IMR-90 (cell line): ENCODE measurements around the gene PRKCH. TPM values are rescaled to one million over a fixed set of nuclear protein-coding genes. Genes with fewer than 3 reads are reported as not detected.

Source experiments
- ATAC-seq: fragments of 200-7000 bp; cut with Tn5 transposase; 2 replicates; pipeline ENCODE4 v1.9.1; 2020; ENCODE audit warnings: low read depth, mild to moderate bottlenecking, moderate library complexity
- BruUV-seq: library from RNA; stranded (reverse); fragments of 400-500 nt; replicated peaks from 2 replicates; lab custom pipeline; 2021; lab: Mats Ljungman, UMichigan
- CTCF ChIA-PET: fragments of 300-600 bp; formaldehyde crosslinking; extraction: SDS; loops from one replicate; lab custom pipeline; 2021; ENCODE audit warnings: antibody characterized with exemption; lab: Yijun Ruan, JAX
- POLR2A ChIA-PET: fragments of 300-600 bp; sonication (Branson Sonifier 250); formaldehyde crosslinking; loops from one replicate; lab custom pipeline; 2022; ENCODE audit warnings: antibody characterized with exemption; ENCODE audit not compliant: unreplicated experiment; lab: Charles Lee
- DNase-seq: peaks from one replicate; pipeline ENCODE4 v3.0.0; 2013
- H2AFZ ChIP-seq: replicated peaks from 2 replicates; pipeline ENCODE3; 2013; ENCODE audit warnings: low read length, mild to moderate bottlenecking; ENCODE audit not compliant: poor library complexity
- H2AK5ac ChIP-seq: 2 replicates; pipeline ENCODE4 v1.6.1; 2013; ENCODE audit warnings: low read depth, low read length, inconsistent platforms
- H2AK9ac ChIP-seq: replicated peaks from 2 replicates; pipeline ENCODE3; 2013; ENCODE audit warnings: mild to moderate bottlenecking, low read depth, low read length, moderate library complexity; ENCODE audit not compliant: poor library complexity
- H2BK120ac ChIP-seq: 2 replicates; pipeline ENCODE4 v1.6.1; 2013; ENCODE audit warnings: low read depth, low read length, inconsistent platforms
- H2BK15ac ChIP-seq: 3 replicates; pipeline ENCODE4 v1.6.1; 2013; ENCODE audit warnings: low read depth, low read length, inconsistent platforms
- H2BK20ac ChIP-seq: 2 replicates; pipeline ENCODE4 v1.6.1; 2013; ENCODE audit warnings: low read depth, mild to moderate bottlenecking, inconsistent platforms, low read length, moderate library complexity
- H2BK5ac ChIP-seq: 2 replicates; pipeline ENCODE4 v1.6.1; 2013; ENCODE audit warnings: mild to moderate bottlenecking, low read depth, low read length, inconsistent platforms; ENCODE audit not compliant: poor library complexity, severe bottlenecking
- H3K14ac ChIP-seq: replicated peaks from 2 replicates; pipeline ENCODE4 v1.6.1; 2013; ENCODE audit warnings: low read depth, low read length, inconsistent platforms
- H3K18ac ChIP-seq: 2 replicates; pipeline ENCODE4 v1.6.1; 2013; ENCODE audit warnings: low read depth, low read length, control low read depth
- H3K23ac ChIP-seq: 2 replicates; pipeline ENCODE4 v1.6.1; 2013; ENCODE audit warnings: low read depth, low read length, inconsistent platforms
- H3K27ac ChIP-seq: 2 replicates; pipeline ENCODE4 v1.5.1; 2013; ENCODE audit warnings: mild to moderate bottlenecking, control low read depth, low read length; ENCODE audit not compliant: insufficient read depth
- H3K27me3 ChIP-seq: 2 replicates; pipeline ENCODE4 v1.6.1; 2013; ENCODE audit warnings: low read length; ENCODE audit not compliant: control insufficient read depth, insufficient read depth
- H3K36me3 ChIP-seq: 2 replicates; pipeline ENCODE4 v1.6.1; 2013; ENCODE audit warnings: low read length, mixed read lengths; ENCODE audit not compliant: control insufficient read depth, insufficient read depth
- H3K4ac ChIP-seq: 2 replicates; pipeline ENCODE4 v1.6.1; 2013; ENCODE audit warnings: low read depth, low read length, inconsistent platforms
- H3K4me1 ChIP-seq: 2 replicates; pipeline ENCODE4 v1.6.1; 2013; ENCODE audit warnings: low read length, mixed read lengths; ENCODE audit not compliant: control insufficient read depth, insufficient read depth
- H3K4me2 ChIP-seq: 2 replicates; pipeline ENCODE4 v1.6.1; 2013; ENCODE audit warnings: low read depth, mild to moderate bottlenecking, control low read depth, low read length, moderate library complexity
- H3K4me3 ChIP-seq: 2 replicates; pipeline ENCODE4 v1.5.1; 2013; ENCODE audit warnings: low read depth, mild to moderate bottlenecking, control low read depth, low read length, moderate library complexity; ENCODE audit not compliant: insufficient read depth
- H3K56ac ChIP-seq: 2 replicates; pipeline ENCODE4 v1.6.1; 2013; ENCODE audit warnings: low read length, inconsistent platforms; ENCODE audit not compliant: insufficient read depth; ENCODE audit errors: extremely low read depth
- H3K79me1 ChIP-seq, 2 experiments: 2 replicates each; pipeline ENCODE4 v1.6.1; 2013; ENCODE audit warnings: low read length in 2 of 2, inconsistent platforms in 1 of 2, low read depth in 1 of 2
- H3K9ac ChIP-seq: 2 replicates; pipeline ENCODE4 v1.6.1; 2013; ENCODE audit warnings: low read depth, low read length, control low read depth
- H3K9me1 ChIP-seq: 2 replicates; pipeline ENCODE4 v1.6.1; 2013; ENCODE audit warnings: low read length, inconsistent platforms; ENCODE audit not compliant: insufficient read depth
- H3K9me3 ChIP-seq: 2 replicates; pipeline ENCODE4 v1.6.1; 2013; ENCODE audit warnings: low read length; ENCODE audit not compliant: control insufficient read depth, insufficient read depth
- H4K20me1 ChIP-seq: 2 replicates; pipeline ENCODE4 v1.6.1; 2013; ENCODE audit warnings: low read length, inconsistent platforms; ENCODE audit not compliant: insufficient read depth
- H4K5ac ChIP-seq: 2 replicates; pipeline ENCODE4 v1.6.1; 2013; ENCODE audit warnings: mild to moderate bottlenecking, low read depth, low read length, control low read depth
- H4K8ac ChIP-seq, 2 experiments: 2 replicates each; pipeline ENCODE4 v1.6.1; 2013; ENCODE audit warnings: low read depth in 2 of 2, low read length in 2 of 2, control low read depth in 1 of 2, inconsistent platforms in 1 of 2
- H4K91ac ChIP-seq: 2 replicates; pipeline ENCODE4 v1.6.1; 2013; ENCODE audit warnings: low read depth, low read length, inconsistent platforms; ENCODE audit not compliant: insufficient read depth
- CHD1 ChIP-seq: IDR thresholded peaks from 2 replicates; pipeline ENCODE4 v1.6.1; 2012; ENCODE audit warnings: low read depth, low read length, improper control_type of control experiment
- CTCF ChIP-seq: conservative IDR thresholded peaks from 2 replicates; pipeline ENCODE4 v1.5.1; 2012; ENCODE audit warnings: mild to moderate bottlenecking, low read depth, low read length, improper control_type of control experiment
- ELK1 ChIP-seq: fragments of 150-350 bp; IDR thresholded peaks from 2 replicates; pipeline ENCODE4 v1.6.1; 2016; ENCODE audit warnings: low read depth, mild to moderate bottlenecking, low read length, moderate library complexity, borderline replicate concordance
- FOS ChIP-seq: fragments of 150-350 bp; IDR thresholded peaks from 2 replicates; pipeline ENCODE4 v1.6.1; 2016; ENCODE audit warnings: low read depth, low read length
- MAZ ChIP-seq: IDR thresholded peaks from 2 replicates; pipeline ENCODE4 v1.6.1; 2012; ENCODE audit warnings: low read depth, mild to moderate bottlenecking, low read length, improper control_type of control experiment, moderate library complexity, borderline replicate concordance
- MXI1 ChIP-seq: IDR thresholded peaks from 2 replicates; pipeline ENCODE4 v1.6.1; 2012; ENCODE audit warnings: low read depth, mild to moderate bottlenecking, low read length, moderate library complexity, borderline replicate concordance
- RAD21 ChIP-seq: IDR thresholded peaks from 2 replicates; pipeline ENCODE4 v1.6.1; 2012; ENCODE audit warnings: low read length, improper control_type of control experiment
- RFX5 ChIP-seq: IDR thresholded peaks from 2 replicates; pipeline ENCODE4 v1.8.0; 2012; ENCODE audit warnings: low read depth, mild to moderate bottlenecking, low read length, moderate library complexity
- SMC3 ChIP-seq: fragments of 150-350 bp; IDR thresholded peaks from 2 replicates; pipeline ENCODE4 v1.6.1; 2016; ENCODE audit warnings: low read depth, mild to moderate bottlenecking, antibody characterized with exemption, low read length, moderate library complexity
- USF2 ChIP-seq: fragments of 150-350 bp; IDR thresholded peaks from 2 replicates; pipeline ENCODE4 v1.6.1; 2017; ENCODE audit warnings: mild to moderate bottlenecking, antibody characterized with exemption, low read length, low read depth
- WGBS, 2 experiments: methylation state at CpG; one replicate each; pipeline versions ENCODE4 v1.1.5 to v1.1.7; 2013; ENCODE audit warnings: missing lambda C conversion rate in 2 of 2; ENCODE audit not compliant: insufficient read length in 1 of 2; ENCODE audit errors: extremely low coverage in 2 of 2; 5-methylcytosine and 5-hydroxymethylcytosine counted together
- dilution Hi-C: fragments of 300-500 bp; cut with HindIII; formaldehyde crosslinking; loops from one replicate; pipeline ENCODE4 v1.14.3; 2018; ENCODE audit warnings: low sequenced_read_pairs; ENCODE audit not compliant: unreplicated experiment
- in situ Hi-C: fragments of 300-500 bp; cut with MboI; formaldehyde crosslinking; loops from 3 replicates; pipeline ENCODE4 v1.14.3; 2019; ENCODE audit warnings: low sequenced_read_pairs, inconsistent platforms, mixed read lengths
- intact Hi-C: fragments of 100-400 bp; cut with micrococcal nuclease; formaldehyde crosslinking; loops from 2 replicates; pipeline ENCODE4 v1.10.0; 2022
- polyA plus RNA-seq, 3 experiments: library from polyadenylated mRNA; depleted of rRNA; stranded (reverse); fragments of >200 nt; gene quantifications; 2 replicates each; pipeline ENCODE4 v1.2.3, GENCODE V29; 2012; ENCODE audit warnings: low replicate concordance in 1 of 3
- total RNA-seq: library from RNA; depleted of rRNA; stranded (reverse); fragments of >200 nt; gene quantifications from 2 replicates; pipeline ENCODE4 v1.2.3, GENCODE V29; 2012

The PRKCH gene
- total and polyA plus RNA-seq, 2 of the 4 experiments (the other 2 are of a cell fraction), result 1.6 to 2.3 TPM

- 0 out of 2 replicates have a peak, but pooled peaks cover 4% of the 10 kb centered on the region for H3K9me1 ChIP-seq
- H2BK120ac ChIP-seq, result no peak overlapping the region
- in situ Hi-C loops, result no loop called here
- DNase-seq, result no peak
- H3K23ac ChIP-seq, result no peak overlapping the region
- H2AFZ ChIP-seq, result no peak overlapping the region
- H4K91ac ChIP-seq, result no peak overlapping the region
- ChIA-PET CTCF (no interaction called here), POLR2A (no interaction called here)
- TF ChIP-seq CHD1 (no peak), ELK1 (no peak), SMC3 (no peak), RAD21 (no peak), RFX5 (no peak), CTCF (no peak), MAZ (no peak), FOS (no peak), MXI1 (no peak), USF2 (no peak)
- dilution Hi-C loops, result no loop called here
- H3K9ac ChIP-seq, result no peak overlapping the region
- H3K4me3 ChIP-seq, result no peak overlapping the region
- H3K27ac ChIP-seq, result no peak overlapping the region
- H3K27me3 ChIP-seq, result peaks cover 14% of the 10 kb centered on the region
- no peak overlapping the region for H2BK5ac ChIP-seq
- no peak overlapping the region for H2AK5ac ChIP-seq
- ATAC-seq, result no peak
- H4K20me1 ChIP-seq, result no peaks in the 10 kb centered on the region
- no peak overlapping the region for H3K14ac ChIP-seq
- peaks cover 4% of the 10 kb centered on the region for H3K4me1 ChIP-seq
- BruUV-seq, result no TSS peak
- no peak overlapping the region for H4K8ac ChIP-seq
- H3K9me3 ChIP-seq, result no peaks in the 10 kb centered on the region
- H3K79me1 ChIP-seq, result no peaks in the 10 kb centered on the region
- H4K5ac ChIP-seq, result no peak overlapping the region
- no peak overlapping the region for H3K4ac ChIP-seq
- no peak overlapping the region for H3K56ac ChIP-seq
- H2BK15ac ChIP-seq, result no peak overlapping the region
- 50% methylated on average over 1 of the region's 6 CpGs; no CpG with 5 or more reads in 1 of the 2 experiments for WGBS, 2 experiments
- H3K36me3 ChIP-seq, result no peaks in the 10 kb centered on the region
- intact Hi-C loops, result no loop called here
- H2BK20ac ChIP-seq, result no peak overlapping the region
- H3K4me2 ChIP-seq, result no peak overlapping the region
- H3K18ac ChIP-seq, result no peak overlapping the region
- no peak overlapping the region for H2AK9ac ChIP-seq
These were observed 116.7 kb downstream of the PRKCH start for GRCh38 chr14:61438036-61438435.
